H1 (cell line): ENCODE measurements around the gene SCN4A. TPM values are rescaled to one million over a fixed set of nuclear protein-coding genes. Genes with fewer than 3 reads are reported as not detected.

Source experiments
- BCL11A ChIP-seq, 2 experiments: IDR thresholded peaks; one replicate each; pipeline ENCODE4 v1.6.1; 2011; ENCODE audit warnings: low read depth in 2 of 2, low read length in 2 of 2, mild to moderate bottlenecking in 2 of 2
- EZH2 ChIP-seq: fragments of 200-600 bp; sonication (generic); IDR thresholded peaks from 2 replicates; pipeline ENCODE4 v1.7.1; 2012; ENCODE audit warnings: low read depth, mild to moderate bottlenecking, moderate library complexity, low read length, inconsistent platforms; ENCODE audit not compliant: severe bottlenecking
- JUN ChIP-seq: IDR thresholded peaks from 2 replicates; pipeline ENCODE4 v1.6.1; 2011; ENCODE audit warnings: low read depth, mild to moderate bottlenecking, improper control_type of control experiment, low read length
- JUND ChIP-seq: IDR thresholded peaks from 2 replicates; pipeline ENCODE4 v1.6.1; 2011; ENCODE audit warnings: mild to moderate bottlenecking, improper control_type of control experiment, low read length
- KDM4A ChIP-seq: IDR thresholded peaks from one replicate; pipeline ENCODE4 v1.7.1; 2012; ENCODE audit warnings: low read depth, mild to moderate bottlenecking, moderate library complexity, low read length, inconsistent platforms; ENCODE audit not compliant: severe bottlenecking
- MAFK ChIP-seq: IDR thresholded peaks from 2 replicates; pipeline ENCODE4 v1.6.1; 2012; ENCODE audit warnings: low read depth, mild to moderate bottlenecking, improper control_type of control experiment, low read length
- NRF1 ChIP-seq: IDR thresholded peaks from 2 replicates; pipeline ENCODE4 v1.6.1; 2011; ENCODE audit warnings: mild to moderate bottlenecking, low read depth, low read length, improper control_type of control experiment
- POLR2A ChIP-seq, 2 experiments: IDR thresholded peaks; 1 replicate in 1 of 2; 2 replicates in 1 of 2; pipeline ENCODE4 v1.6.1; 2011; ENCODE audit warnings: low read depth in 2 of 2, low read length in 2 of 2, mild to moderate bottlenecking in 2 of 2; ENCODE audit errors: control extremely low read depth in 1 of 2
- RNF2 ChIP-seq: fragments of 200-900, 300-1000 bp; sonication (generic); IDR thresholded peaks from 2 replicates; pipeline ENCODE4 v1.7.1; 2016; ENCODE audit warnings: borderline replicate concordance, low read depth, mild to moderate bottlenecking, antibody characterized with exemption, low read length; ENCODE audit not compliant: poor library complexity, severe bottlenecking; ENCODE audit errors: missing control alignments
- TAF1 ChIP-seq: IDR thresholded peaks from 2 replicates; pipeline ENCODE4 v1.6.1; 2011; ENCODE audit warnings: mild to moderate bottlenecking, low read depth, low read length
- TEAD4 ChIP-seq: IDR thresholded peaks from 2 replicates; pipeline ENCODE4 v1.6.1; 2012; ENCODE audit warnings: low read depth, low read length, inconsistent platforms, mixed read lengths
- polyA plus RNA-seq, 7 experiments: library from polyadenylated mRNA; depleted of rRNA in 3 of 7; stranded (reverse) in 5 of 7; unstranded in 2 of 7; fragments of >200 nt in 5 of 7; fragments of 200-250 nt in 2 of 7; gene quantifications; 1 replicate in 5 of 7; 2 replicates in 1 of 7; 4 replicates in 1 of 7; pipeline versions ENCODE4 v1.2.1 to v1.2.3, GENCODE V29; 2011 to 2013; ENCODE audit warnings: missing spikeins in 2 of 7, mixed read lengths in 2 of 7
- total RNA-seq: library from RNA; stranded (reverse); fragmentation: NEBNext Ultra II Directional; extraction: Animal tissue kit (Norgen Biotek cat#: 25700); gene quantifications from 2 replicates; pipeline ENCODE4 v1.2.1, GENCODE V29; 2021
- TF ChIP-seq, protein P1 (sequence below): fragments of 300-600 bp; sonication (generic); IDR thresholded peaks from 2 replicates; pipeline ENCODE4 v1.7.1; 2012; ENCODE audit warnings: low read length, moderate library complexity, mild to moderate bottlenecking, inconsistent platforms; ENCODE audit not compliant: insufficient replicate concordance

Gene SCN4A
- total and polyA plus RNA-seq, 2 of the 8 experiments (the other 6 are each of a cell fraction or from before 2014, with no cell fraction given) = 5.0 to 8.5 TPM

DNA sequence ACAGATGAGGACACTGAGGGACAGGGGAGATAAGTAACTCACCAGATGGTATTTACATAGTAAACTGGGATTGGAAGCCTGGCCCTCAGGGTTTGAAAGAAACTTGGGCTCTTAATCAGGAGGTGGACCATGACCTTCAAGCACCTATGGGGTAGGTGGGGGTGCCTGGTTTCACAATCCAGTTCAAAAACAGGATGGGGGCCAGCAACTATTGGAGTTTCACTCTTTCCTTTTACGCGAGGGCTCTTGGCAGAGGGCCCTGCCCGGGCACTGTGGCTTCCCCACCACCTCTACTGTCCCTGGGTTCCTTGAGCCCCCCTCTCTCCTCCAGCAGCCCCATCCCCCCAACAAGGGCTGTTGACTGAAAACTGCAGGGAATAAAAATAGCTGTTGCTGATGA is 14.1 kb upstream of the SCN4A start (continued):
- TF ChIP-seq, protein P1, sequence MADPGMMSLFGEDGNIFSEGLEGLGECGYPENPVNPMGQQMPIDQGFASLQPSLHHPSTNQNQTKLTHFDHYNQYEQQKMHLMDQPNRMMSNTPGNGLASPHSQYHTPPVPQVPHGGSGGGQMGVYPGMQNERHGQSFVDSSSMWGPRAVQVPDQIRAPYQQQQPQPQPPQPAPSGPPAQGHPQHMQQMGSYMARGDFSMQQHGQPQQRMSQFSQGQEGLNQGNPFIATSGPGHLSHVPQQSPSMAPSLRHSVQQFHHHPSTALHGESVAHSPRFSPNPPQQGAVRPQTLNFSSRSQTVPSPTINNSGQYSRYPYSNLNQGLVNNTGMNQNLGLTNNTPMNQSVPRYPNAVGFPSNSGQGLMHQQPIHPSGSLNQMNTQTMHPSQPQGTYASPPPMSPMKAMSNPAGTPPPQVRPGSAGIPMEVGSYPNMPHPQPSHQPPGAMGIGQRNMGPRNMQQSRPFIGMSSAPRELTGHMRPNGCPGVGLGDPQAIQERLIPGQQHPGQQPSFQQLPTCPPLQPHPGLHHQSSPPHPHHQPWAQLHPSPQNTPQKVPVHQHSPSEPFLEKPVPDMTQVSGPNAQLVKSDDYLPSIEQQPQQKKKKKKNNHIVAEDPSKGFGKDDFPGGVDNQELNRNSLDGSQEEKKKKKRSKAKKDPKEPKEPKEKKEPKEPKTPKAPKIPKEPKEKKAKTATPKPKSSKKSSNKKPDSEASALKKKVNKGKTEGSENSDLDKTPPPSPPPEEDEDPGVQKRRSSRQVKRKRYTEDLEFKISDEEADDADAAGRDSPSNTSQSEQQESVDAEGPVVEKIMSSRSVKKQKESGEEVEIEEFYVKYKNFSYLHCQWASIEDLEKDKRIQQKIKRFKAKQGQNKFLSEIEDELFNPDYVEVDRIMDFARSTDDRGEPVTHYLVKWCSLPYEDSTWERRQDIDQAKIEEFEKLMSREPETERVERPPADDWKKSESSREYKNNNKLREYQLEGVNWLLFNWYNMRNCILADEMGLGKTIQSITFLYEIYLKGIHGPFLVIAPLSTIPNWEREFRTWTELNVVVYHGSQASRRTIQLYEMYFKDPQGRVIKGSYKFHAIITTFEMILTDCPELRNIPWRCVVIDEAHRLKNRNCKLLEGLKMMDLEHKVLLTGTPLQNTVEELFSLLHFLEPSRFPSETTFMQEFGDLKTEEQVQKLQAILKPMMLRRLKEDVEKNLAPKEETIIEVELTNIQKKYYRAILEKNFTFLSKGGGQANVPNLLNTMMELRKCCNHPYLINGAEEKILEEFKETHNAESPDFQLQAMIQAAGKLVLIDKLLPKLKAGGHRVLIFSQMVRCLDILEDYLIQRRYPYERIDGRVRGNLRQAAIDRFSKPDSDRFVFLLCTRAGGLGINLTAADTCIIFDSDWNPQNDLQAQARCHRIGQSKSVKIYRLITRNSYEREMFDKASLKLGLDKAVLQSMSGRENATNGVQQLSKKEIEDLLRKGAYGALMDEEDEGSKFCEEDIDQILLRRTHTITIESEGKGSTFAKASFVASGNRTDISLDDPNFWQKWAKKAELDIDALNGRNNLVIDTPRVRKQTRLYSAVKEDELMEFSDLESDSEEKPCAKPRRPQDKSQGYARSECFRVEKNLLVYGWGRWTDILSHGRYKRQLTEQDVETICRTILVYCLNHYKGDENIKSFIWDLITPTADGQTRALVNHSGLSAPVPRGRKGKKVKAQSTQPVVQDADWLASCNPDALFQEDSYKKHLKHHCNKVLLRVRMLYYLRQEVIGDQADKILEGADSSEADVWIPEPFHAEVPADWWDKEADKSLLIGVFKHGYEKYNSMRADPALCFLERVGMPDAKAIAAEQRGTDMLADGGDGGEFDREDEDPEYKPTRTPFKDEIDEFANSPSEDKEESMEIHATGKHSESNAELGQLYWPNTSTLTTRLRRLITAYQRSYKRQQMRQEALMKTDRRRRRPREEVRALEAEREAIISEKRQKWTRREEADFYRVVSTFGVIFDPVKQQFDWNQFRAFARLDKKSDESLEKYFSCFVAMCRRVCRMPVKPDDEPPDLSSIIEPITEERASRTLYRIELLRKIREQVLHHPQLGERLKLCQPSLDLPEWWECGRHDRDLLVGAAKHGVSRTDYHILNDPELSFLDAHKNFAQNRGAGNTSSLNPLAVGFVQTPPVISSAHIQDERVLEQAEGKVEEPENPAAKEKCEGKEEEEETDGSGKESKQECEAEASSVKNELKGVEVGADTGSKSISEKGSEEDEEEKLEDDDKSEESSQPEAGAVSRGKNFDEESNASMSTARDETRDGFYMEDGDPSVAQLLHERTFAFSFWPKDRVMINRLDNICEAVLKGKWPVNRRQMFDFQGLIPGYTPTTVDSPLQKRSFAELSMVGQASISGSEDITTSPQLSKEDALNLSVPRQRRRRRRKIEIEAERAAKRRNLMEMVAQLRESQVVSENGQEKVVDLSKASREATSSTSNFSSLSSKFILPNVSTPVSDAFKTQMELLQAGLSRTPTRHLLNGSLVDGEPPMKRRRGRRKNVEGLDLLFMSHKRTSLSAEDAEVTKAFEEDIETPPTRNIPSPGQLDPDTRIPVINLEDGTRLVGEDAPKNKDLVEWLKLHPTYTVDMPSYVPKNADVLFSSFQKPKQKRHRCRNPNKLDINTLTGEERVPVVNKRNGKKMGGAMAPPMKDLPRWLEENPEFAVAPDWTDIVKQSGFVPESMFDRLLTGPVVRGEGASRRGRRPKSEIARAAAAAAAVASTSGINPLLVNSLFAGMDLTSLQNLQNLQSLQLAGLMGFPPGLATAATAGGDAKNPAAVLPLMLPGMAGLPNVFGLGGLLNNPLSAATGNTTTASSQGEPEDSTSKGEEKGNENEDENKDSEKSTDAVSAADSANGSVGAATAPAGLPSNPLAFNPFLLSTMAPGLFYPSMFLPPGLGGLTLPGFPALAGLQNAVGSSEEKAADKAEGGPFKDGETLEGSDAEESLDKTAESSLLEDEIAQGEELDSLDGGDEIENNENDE = no peak
- TF ChIP-seq NRF1 = no peak
- no peak for TF ChIP-seq KDM4A
- no peak for TF ChIP-seq BCL11A (IDR thresholded peaks at IDR 0.05; ENCODE audit: low read depth in 2 of 2, low read length in 2 of 2)
- no peak for TF ChIP-seq MAFK
- no peak for TF ChIP-seq JUND
- no peak for TF ChIP-seq JUN
- no peak for TF ChIP-seq RNF2
- TF ChIP-seq TEAD4 = no peak
- no peak for TF ChIP-seq POLR2A (IDR thresholded peaks at IDR 0.05; ENCODE audit: control extremely low read depth in 1 of 2, low read depth in 2 of 2, low read length in 2 of 2)
- TF ChIP-seq TAF1 = no peak
- no peak for TF ChIP-seq EZH2
